NCI-H2227 (cell line): Measurements from ENCODE around the gene TMEM237.

Source experiments
- DNase-seq: peaks from one replicate; lab custom pipeline; 2025; ENCODE audit not compliant: unreplicated experiment; lab: John Stamatoyannopoulos, UW

Gene TMEM237

DNA sequence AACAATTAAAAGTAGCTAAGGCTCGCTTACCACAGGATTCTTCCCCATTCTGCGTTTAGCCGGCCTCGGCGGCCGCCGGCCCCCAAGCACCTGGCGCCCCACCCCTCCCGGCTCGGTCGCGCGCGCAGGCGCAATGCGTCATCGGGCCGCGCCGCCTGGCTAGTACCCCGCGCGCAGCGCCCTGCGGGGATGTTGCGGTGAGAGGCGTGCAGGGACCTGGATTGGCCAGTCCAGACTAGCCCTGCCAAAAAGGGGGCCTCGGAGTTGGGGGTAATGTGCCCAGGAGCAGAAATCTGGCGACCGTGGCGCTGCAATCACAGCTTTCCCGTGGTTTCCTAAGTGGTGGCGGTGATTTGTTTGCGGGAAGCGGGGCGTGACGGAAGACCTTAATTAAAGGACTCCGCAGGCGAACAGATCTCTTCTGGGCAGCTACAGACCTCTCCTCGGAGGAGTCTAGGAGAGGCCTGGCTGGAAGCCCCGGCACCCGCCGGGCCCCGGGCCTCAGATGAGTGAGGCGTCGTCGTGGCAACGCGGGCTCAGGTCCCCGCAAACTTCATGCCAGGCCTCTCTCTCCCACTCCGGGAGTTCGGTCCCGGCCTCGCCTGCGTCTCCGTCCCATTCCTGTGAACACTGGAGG, 606 bp downstream of the TMEM237 start:
- DNase-seq, result peak; percentile 96

DNA sequence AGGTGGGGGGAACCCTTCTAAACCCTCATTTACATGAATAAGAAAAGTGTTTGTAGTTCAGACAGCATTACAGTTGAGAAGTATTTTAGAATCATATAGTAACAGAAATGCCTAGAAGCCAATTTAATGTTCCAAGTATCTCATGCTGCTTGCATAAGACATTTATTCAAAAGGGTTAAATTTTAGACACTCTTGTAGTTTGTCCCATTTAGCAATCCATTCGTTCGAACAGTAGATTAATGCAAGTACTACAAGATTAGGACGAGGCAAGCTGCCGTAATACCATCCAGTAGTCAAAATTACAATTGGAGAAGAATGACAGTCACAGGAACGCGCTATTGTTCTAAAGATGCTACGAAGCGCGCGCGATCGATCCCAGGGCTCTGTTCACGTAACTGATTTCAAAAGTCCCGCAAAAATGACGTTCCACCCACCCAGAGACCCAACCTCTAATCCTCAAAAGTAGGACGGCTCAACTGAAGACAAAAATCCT, 1.2 kb downstream of the TMEM237 start:
- DNase-seq, result peak; percentile 95

DNA sequence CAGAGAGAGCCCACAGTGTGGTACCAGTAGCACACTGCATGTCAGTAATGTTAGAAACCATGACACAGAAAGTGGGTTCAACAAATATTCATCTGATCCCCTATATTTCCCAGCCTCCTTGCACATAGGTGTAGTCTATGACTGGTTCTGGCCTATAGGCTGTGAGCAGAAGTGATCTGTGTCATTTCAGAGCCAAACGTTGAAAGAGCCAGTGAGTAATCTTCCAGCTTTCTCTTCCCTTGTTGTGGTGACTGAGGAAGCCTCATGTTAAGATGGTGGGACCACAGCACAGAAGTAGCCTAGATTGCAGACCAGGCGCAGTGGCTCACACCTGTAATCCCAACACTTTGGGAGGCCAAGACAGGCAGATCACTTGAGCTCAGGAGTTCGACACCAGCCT, 4.1 kb downstream of the TMEM237 start:
- DNase-seq, result no peak

DNA sequence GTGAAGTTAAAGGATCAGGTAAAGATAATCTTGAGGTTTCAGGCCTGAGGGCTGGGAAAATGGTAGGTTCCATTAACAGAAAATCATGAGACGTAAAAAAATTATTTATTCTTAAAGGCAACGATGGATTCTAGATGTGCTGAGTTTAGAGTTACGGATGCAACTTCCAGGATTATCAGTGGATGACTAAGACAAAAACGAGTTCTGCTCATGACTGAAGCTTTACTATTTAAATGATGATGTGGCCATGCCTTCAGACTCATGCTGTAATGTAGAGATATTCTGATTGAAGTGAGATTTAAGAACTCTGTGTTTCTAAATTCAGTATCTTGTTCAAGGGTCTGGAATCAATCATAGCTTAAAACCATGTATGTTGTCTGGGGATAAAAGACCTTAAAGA, 5.0 kb downstream of the TMEM237 start:
- no peak for DNase-seq

DNA sequence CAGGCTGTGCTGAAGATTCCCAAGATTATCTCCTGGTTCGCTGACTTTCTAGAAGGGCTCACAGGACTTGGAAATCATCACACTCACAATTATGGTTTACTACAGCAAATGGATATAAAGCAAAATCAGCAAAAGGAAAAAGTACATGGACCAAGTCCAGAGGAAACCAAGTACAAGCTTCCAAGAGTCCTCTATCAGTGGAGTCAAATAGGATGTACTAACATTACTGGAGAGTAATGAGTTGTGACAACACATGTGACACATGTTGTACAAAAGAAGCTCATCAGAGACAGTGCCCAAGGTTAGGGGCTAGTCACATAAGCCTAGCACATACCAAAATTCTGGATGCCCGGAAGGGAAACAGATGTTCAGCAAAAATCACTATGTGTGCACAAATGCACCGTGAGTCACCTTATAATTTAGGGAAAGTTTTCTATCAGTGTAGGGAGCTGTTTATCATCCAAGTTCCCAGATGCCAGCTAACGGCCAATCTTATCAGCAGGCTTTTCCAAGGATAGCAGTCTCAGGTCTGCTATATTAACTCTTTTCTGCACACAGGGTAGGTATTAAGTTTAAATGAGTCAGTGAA, 9.5 kb downstream of the TMEM237 start:
- DNase-seq, result no peak

DNA sequence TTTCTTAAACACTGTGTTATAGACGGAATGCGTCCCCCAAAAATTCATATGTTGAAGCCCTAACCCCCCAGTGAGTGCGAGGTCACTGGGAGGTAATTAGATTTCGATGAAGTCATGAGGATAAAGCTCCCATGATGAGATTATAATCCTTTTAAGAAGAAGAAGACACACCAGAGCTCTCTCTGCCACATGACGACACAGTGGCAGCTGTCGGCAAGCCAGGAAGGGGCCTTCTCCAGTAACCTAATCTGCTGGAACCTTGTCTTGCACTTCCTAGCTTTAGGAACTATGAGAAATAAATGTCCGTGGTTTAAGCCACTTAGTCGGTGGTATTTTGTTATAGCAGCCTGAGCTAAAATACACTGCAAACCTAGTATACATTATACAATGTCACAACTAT, 12.3 kb downstream of the TMEM237 start:
- no peak for DNase-seq

DNA sequence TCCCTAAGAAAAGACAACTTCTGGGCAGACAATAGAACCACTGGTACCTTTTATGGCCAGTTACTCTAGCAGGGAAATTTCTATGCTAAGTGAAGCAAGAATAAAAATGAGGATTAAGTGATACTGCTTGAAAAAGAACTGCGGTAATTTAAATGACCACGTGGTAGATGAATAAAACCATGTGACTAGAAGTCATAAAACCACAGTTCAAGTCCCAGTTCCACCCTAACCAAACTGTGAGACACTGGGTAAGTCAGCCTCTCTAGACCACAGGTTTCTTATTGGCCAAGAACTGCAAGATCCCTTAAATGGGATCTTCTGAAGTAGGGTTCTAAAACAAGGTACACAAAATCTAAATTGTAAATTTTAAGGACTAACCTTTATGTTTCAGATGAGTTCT, 12.7 kb downstream of the TMEM237 start:
- no peak for DNase-seq

DNA sequence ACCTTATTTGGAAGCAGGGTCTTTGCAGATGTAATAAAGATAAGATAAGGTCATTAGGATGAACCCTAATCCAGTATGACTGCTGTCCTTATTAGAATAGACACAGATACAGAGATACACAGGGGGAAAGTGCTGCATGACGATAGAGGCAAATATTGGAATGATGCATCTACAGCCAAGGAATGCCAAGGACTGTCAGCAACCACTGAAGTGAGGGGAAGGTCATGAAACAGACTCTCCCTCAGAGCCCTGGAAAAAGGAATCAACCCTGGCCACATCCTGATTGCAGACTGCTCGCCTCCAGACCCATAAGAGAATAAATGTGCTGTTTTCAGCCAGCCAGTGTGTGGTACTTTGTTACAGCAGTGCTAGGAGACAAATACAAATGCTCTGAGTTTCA, 14.8 kb downstream of the TMEM237 start:
- DNase-seq, result no peak

DNA sequence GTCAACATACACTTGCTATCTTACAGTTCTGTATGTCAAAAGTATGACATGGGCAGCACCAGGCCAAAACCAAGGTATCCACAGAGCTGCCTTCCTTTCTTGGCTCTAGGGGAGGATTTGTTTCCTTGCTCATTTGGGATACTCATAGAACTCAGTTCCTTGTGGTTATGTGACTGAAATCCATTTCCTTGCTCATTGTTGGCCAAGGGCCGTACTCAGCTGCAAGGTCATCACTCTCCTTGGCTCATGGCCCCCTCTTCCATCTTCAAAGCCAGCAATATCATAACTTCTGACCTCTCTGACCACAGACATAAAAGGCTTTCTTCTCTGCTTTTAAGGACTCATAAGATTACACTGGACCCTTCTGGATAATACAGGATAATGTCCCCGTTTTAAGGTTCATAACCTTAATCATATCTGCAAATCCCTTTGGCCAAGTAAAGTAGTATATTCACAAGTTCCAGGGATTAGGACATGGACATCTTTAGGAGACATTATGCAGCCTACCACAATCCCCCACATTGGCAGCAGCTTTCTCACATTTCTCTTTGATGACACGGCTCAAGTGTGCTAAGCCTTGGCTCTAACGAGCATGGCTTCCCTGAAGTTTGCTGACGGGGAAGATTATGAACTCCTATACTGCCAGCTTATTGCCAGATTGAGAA, 20.9 kb downstream of the TMEM237 start:
- DNase-seq, result no peak

DNA sequence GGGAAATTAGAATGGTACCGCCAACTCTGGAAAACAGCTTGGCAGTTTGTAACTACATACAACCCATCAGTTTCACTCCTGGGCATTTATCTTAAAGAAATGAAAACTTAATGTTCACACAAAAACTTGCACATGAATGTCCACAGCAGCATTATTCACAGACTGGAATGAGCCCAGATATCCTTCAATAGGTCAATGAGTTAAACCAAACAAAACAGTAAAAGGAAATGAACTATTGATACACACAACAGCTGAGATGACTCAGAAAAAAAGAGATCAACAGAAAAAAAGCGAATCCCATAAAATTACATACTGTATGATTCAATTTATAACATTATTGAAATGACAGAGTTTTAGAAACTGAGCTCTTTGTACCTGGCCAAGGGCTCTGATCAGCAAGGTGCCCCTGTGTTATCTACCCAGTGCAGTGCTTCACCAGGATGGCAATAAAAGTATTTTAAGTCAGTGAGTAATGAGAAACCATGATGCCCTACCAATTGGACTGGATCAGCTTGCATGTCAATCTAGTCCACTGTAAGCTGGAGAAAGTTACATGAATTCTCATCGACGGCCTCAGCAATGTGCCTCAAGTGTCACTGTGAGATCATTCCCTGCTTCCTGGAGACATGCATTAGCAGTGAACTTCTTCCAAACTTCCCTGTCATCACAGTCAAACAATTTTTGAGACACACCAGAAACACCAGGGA, 21.9 kb downstream of the TMEM237 start:
- DNase-seq, result no peak

DNA sequence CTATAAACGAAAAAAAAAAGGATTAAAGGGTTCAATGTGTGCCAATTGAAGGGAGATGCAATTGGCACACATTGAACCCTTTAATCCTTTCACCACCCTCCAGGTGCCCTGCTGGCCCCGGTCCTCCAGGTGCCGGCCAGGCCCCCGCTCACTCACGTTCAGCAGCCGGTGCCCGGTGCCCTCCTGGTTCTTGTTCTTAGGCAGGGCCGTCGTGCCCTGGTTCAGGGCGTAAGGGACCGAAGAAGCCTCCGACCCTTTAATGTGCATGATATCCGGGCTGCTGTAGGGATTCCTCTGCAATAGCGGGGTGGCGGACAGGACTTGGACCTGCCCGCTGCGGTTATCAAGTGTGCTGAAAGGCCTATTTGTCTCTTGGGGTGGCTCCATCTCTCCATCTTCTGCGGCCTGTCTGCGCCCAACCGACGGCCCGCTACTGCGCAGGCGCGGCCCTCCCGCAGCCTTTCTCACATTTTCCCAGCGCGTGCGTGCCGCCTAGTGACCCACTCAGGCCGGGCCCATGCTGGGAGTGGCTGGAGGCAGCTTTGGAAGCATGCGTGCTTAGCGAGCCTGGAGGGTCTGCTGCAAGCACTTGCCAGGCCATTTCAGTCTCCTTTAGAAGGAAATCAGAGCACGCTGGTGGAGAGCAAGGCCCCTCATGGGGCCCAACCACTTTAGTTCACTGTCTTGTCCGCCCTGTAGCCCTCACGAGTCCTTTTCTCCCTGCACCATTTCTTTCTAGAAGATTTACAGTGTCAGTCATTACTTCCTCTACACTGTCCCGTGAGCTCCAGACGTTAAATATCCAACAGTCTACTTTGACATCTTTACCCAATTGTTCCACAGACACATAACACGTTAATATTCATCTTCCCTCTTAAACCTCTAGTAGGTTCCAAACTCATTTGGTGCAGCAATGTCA, 24.3 kb downstream of the TMEM237 start:
- DNase-seq, result peak; percentile 91

DNA sequence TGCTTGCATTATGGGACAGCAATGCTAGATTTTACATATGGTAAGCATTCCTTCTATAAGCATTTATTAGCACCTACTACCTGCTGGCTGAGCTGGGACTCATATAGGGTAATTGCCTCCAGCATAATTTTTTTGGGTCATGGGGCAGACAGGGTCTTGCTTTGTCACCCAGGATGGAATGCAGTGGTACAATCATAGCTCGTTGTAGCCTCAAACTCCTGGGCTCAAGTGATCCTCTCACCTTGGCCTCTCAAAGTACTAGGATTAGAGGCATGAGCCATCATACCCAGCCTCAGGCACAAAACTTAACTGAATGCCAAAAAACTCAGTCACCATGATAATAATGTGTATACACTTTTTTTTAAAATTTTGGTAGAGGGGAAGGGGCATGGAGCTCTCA, 35.3 kb downstream of the TMEM237 start:
- no peak for DNase-seq

DNA sequence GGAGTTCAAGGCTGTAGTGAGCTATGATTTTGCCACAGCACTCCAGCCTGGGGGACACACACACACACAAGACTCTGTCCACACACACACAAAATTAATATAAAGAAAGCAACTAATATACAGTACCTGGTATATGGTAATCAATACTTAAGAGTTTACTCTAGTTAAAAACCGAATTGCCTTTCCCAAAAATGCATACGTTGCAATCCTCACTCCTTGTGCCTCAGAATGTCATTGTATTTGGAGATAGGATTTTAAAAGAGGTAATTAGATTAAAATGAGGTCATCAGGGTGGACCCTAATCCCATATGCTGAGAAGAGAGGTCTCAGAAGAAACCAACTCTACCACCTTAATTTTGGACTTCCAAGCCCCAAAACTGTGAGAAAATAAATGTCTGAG, 35.7 kb downstream of the TMEM237 start:
- DNase-seq, result no peak

DNA sequence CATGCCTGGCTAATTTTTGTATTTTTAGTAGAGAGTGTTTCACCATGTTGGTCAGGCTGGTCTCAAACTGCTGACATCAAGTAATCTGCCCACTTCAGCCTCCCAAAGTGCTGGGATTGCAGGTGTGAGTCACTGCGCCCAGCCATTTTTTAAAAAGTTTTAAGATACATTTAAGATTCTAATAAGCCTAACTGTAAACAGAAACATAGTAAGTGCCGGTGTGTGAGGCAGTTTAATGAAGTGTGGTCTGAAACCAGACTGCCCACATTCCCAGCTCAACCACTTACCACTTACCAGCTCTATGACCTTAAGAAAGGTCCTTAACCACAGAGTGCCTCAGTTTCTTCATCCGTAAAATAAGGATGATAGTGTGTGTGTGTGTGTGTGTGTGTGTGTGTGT, 42.4 kb downstream of the TMEM237 start:
- DNase-seq, result no peak

DNA sequence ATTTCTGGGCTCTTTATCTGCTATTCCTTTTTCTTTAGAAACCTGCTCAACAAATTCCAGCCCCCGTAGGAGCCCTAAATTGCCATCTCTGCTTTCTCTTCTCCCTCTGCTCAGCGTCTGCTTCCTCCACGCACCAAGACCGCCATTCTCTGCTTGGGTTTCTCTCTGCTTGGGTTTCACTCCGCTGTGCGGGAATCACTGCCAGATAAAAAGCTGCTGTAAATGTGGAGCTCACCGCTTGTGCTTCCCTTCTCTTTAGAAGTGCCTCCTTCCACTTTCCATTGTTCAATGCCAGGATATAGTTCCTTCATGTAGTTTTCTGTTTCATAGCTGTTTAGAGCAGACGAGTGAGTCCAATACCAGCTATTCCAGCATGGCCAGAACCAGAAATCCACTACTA, 45.9 kb downstream of the TMEM237 start:
- no peak for DNase-seq

DNA sequence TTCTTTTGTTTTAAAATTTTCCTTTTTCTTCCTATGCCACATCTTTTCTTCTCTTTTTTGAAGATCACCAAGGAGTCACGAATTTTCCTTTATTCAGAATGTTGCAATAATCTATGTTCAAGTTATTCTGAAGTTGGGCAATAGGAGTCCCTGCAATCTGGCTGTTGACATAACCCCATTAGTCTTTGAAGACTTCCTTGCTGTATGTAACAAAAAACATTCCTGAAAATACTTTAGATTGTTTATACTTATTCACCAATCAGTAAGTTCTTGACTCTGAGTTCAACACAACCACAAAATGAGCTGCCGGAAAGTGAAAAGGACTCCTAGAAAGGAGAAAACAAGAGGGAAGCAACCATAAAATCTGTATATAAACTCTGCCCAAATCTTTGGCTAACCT, 62.8 kb downstream of the TMEM237 start:
- no peak for DNase-seq

DNA sequence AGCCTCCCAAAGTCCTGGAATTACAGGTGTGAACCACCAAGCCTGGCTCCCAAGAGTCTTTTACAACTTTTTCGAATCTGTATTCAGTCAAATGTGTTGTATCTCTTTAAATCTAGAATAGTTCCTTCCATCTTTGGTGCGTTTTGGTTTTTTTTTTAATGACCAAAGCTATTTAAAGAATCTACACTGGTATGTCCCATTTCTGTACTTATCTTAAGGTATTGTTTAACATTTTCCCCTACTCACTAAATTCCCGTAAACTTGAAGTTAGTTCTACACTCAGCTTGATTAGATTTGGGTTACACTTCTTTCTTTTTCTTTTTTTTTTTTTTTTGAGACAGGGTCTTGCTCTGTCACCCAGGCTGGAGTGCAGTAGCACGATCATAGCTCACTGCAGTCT, 63.8 kb downstream of the TMEM237 start:
- DNase-seq, result no peak

DNA sequence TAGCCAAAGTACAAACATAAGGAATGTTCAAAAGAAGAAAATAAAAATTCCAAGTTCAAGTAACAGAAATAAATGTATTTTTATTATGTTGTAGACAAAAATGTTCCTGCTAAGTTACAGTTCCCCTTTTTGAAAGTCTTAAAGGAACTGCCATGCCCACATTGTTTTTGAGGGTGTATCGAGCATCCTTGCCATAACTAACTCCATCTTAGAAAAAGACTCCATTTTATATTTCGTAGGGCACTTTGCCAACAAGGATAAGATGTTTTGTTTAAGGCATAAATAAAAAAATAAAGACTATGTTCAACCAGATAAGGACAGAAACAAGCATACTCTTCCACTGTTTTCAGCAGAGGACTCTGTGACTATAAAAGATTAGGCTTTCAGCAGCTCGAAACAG, 67.3 kb downstream of the TMEM237 start:
- no peak for DNase-seq

DNA sequence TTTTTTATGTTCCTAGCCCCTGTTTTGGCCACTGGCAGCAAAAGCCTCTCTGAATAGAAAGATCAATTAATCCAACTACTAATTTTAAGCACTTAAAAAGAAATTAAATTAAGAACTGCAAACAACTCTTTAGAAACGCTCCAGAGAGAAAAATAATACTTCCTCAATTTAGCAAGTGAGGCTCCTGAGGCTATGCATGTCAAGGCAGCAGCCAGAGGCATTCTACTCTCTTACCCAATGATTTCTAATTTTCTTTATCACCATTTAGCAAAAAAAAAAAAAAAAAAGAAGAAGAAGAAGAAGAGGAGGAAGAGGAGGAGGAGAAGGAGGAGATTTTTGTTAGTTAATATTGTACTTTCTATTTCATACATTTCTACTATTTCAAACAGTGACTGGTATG, 68.5 kb downstream of the TMEM237 start:
- no peak for DNase-seq

DNA sequence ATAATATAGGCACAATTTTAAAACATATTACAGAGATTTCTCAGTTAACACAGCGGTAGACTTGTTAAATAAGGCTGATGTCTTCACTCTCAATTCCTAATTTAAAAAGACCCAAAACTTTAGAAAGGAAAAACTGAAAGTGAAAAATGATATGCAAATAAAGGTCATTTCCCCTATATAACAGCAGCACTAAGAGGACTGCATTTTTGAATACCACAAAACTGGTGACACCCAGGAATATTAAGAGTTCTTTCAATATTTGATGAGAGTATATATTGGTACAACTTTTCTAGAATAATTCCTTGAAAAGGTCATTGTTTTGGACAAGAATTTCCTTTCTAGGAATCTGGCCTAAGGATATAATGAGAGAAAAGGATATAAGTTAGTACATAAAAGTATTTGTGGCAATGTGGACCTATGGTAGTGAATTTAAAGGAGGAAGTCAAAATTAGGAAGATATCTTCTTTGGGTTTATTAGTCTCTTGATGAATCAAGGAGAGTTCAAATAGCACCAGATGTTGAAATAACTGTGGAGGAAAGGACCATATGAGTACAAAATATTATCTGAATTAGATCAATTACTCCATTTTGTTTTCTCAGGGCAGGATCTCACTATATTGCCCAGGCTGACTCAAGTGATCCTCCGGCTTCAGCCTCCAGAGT, 70.3 kb downstream of the TMEM237 start:
- DNase-seq, result no peak
